Loucy (cell line): ENCODE data around the gene SLCO4A1.

ENCODE experiments used
- H2AFZ ChIP-seq: fragments of 200-600 bp; sonication (generic); 2 replicates; pipeline ENCODE4 v1.6.0; 2016; ENCODE audit warnings: antibody characterized with exemption, mild to moderate bottlenecking, low read length, moderate library complexity
- H3F3A ChIP-seq: fragments of 200-600 bp; 2 replicates; pipeline ENCODE4 v1.6.0; 2016; ENCODE audit warnings: antibody characterized with exemption, low read depth, mild to moderate bottlenecking
- H3K27me3 ChIP-seq: fragments of 200-600 bp; sonication (generic); 2 replicates; pipeline ENCODE4 v1.6.1; 2014; ENCODE audit warnings: low read length, mild to moderate bottlenecking; ENCODE audit not compliant: insufficient read depth, poor library complexity, severe bottlenecking
- H3K36me3 ChIP-seq: fragments of 200-600 bp; sonication (generic); 2 replicates; pipeline ENCODE4 v1.6.1; 2016; ENCODE audit warnings: low read length; ENCODE audit not compliant: insufficient read depth
- H3K4me1 ChIP-seq: fragments of 200-600 bp; sonication (generic); 2 replicates; pipeline ENCODE4 v1.5.1; 2014; ENCODE audit warnings: low read length, mild to moderate bottlenecking; ENCODE audit not compliant: insufficient read depth, poor library complexity, severe bottlenecking
- H3K4me2 ChIP-seq: fragments of 200-600 bp; sonication (generic); 2 replicates; pipeline ENCODE4 v1.6.0; 2014; ENCODE audit warnings: antibody characterized with exemption, low read length, low read depth, mild to moderate bottlenecking; ENCODE audit not compliant: poor library complexity, severe bottlenecking
- H3K4me3 ChIP-seq: fragments of 200-600 bp; sonication (generic); 2 replicates; pipeline ENCODE4 v1.5.1; 2014; ENCODE audit warnings: low read length, mild to moderate bottlenecking, mixed read lengths; ENCODE audit not compliant: poor library complexity, severe bottlenecking
- H3K79me2 ChIP-seq: fragments of 200-600 bp; sonication (generic); 2 replicates; pipeline ENCODE4 v1.6.1; 2014; ENCODE audit warnings: low read length; ENCODE audit not compliant: insufficient read depth
- H3K9ac ChIP-seq: fragments of 200-600 bp; sonication (generic); 2 replicates; pipeline ENCODE4 v1.6.0; 2014; ENCODE audit warnings: mild to moderate bottlenecking, low read depth, low read length, moderate library complexity; ENCODE audit not compliant: poor library complexity, severe bottlenecking
- H3K9me2 ChIP-seq: fragments of 200-600 bp; sonication (generic); replicated peaks from 2 replicates; pipeline ENCODE4 v1.6.1; 2016; ENCODE audit warnings: low read depth, low read length, mixed read lengths
- H3K9me3 ChIP-seq: fragments of 200-600 bp; sonication (generic); 2 replicates; pipeline ENCODE4 v1.6.1; 2014; ENCODE audit warnings: mild to moderate bottlenecking, antibody characterized with exemption, low read length, low read depth; ENCODE audit not compliant: insufficient read depth
- H4K20me1 ChIP-seq: fragments of 200-600 bp; sonication (generic); 2 replicates; pipeline ENCODE4 v1.6.0; 2014; ENCODE audit warnings: antibody characterized with exemption, low read length, mild to moderate bottlenecking; ENCODE audit not compliant: insufficient read depth, poor library complexity, severe bottlenecking
- EZH2phosphoT487 ChIP-seq: fragments of 200-600 bp; IDR thresholded peaks from 2 replicates; pipeline ENCODE4 v1.6.1; 2018; ENCODE audit warnings: antibody characterized with exemption, mild to moderate bottlenecking, moderate library complexity, borderline replicate concordance
- TF ChIP-seq, protein P1 (sequence below): fragments of 200-600 bp; sonication (generic); conservative IDR thresholded peaks from 2 replicates; pipeline ENCODE4 v1.5.1; 2014; ENCODE audit warnings: mild to moderate bottlenecking, antibody characterized with exemption, low read length

SLCO4A1 gene

GRCh38 chr20:62710221-62710885 is 68.0 kb downstream of the SLCO4A1 start:
- H3K4me1 ChIP-seq: no peaks in the 10 kb centered on the region
- no peaks in the 10 kb centered on the region for H3K27me3 ChIP-seq
- no peaks in the 10 kb centered on the region for H4K20me1 ChIP-seq
- TF ChIP-seq, protein P1, sequence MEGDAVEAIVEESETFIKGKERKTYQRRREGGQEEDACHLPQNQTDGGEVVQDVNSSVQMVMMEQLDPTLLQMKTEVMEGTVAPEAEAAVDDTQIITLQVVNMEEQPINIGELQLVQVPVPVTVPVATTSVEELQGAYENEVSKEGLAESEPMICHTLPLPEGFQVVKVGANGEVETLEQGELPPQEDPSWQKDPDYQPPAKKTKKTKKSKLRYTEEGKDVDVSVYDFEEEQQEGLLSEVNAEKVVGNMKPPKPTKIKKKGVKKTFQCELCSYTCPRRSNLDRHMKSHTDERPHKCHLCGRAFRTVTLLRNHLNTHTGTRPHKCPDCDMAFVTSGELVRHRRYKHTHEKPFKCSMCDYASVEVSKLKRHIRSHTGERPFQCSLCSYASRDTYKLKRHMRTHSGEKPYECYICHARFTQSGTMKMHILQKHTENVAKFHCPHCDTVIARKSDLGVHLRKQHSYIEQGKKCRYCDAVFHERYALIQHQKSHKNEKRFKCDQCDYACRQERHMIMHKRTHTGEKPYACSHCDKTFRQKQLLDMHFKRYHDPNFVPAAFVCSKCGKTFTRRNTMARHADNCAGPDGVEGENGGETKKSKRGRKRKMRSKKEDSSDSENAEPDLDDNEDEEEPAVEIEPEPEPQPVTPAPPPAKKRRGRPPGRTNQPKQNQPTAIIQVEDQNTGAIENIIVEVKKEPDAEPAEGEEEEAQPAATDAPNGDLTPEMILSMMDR: no peak
- TF ChIP-seq EZH2phosphoT487: no peak
- no peak overlapping the region for H3K9ac ChIP-seq
- no peaks in the 10 kb centered on the region for H3K9me2 ChIP-seq
- H3K79me2 ChIP-seq: no peaks in the 10 kb centered on the region
- no peak overlapping the region for H3K4me2 ChIP-seq
- H3K4me3 ChIP-seq: no peak overlapping the region
- no peaks in the 10 kb centered on the region for H3K9me3 ChIP-seq
- no peaks in the 10 kb centered on the region for H3K36me3 ChIP-seq
- H2AFZ ChIP-seq: no peak overlapping the region
- no peaks in the 10 kb centered on the region for H3F3A ChIP-seq

- no peak overlapping the region for H3K4me3 ChIP-seq
Measured at GRCh38 chr20:62710886-62711702, 68.8 kb downstream of the SLCO4A1 start.

GRCh38 chr20:62711703-62712101 is 69.4 kb downstream of the SLCO4A1 start:
- Histone ChIP-seq H3K4me3 (no peak overlapping the region), H3K79me2 (no peaks in the 10 kb centered on the region), H4K20me1 (no peaks in the 10 kb centered on the region), H3K9me2 (no peaks in the 10 kb centered on the region), H3F3A (no peaks in the 10 kb centered on the region), H3K36me3 (no peaks in the 10 kb centered on the region), H2AFZ (no peak overlapping the region), H3K9ac (no peak overlapping the region), H3K4me1 (no peaks in the 10 kb centered on the region), H3K27me3 (no peaks in the 10 kb centered on the region), H3K4me2 (no peak overlapping the region), H3K9me3 (no peaks in the 10 kb centered on the region)
- no peak for TF ChIP-seq EZH2phosphoT487
- TF ChIP-seq, protein P1: no peak

More at GRCh38 chr20:62710886-62711702, 68.8 kb downstream of the SLCO4A1 start:
- H3K9ac ChIP-seq: no peak overlapping the region
- no peaks in the 10 kb centered on the region for H4K20me1 ChIP-seq
- no peak overlapping the region for H2AFZ ChIP-seq
- H3K4me1 ChIP-seq: no peaks in the 10 kb centered on the region
- H3K79me2 ChIP-seq: no peaks in the 10 kb centered on the region
- no peaks in the 10 kb centered on the region for H3K27me3 ChIP-seq
- H3F3A ChIP-seq: no peaks in the 10 kb centered on the region
- H3K4me2 ChIP-seq: no peak overlapping the region
- no peak for TF ChIP-seq EZH2phosphoT487
- TF ChIP-seq, protein P1: no peak
- H3K36me3 ChIP-seq: no peaks in the 10 kb centered on the region
- no peaks in the 10 kb centered on the region for H3K9me2 ChIP-seq
- no peaks in the 10 kb centered on the region for H3K9me3 ChIP-seq
